ENCODE data around the gene TUSC2. TPM values are rescaled to one million over a fixed set of nuclear protein-coding genes. Genes with fewer than 3 reads are reported as not detected.

The TUSC2 gene
- polyA plus RNA-seq, 1 of the 3 experiments (the other 2 are of a cell fraction) = 58.7 TPM

- H3F3A ChIP-seq (replicated peaks; ENCODE audit: insufficient read depth) = peaks cover 3% of the 10 kb centered on the region
- H3K79me2 ChIP-seq (ENCODE audit: insufficient read depth) = peaks cover 20% of the 10 kb centered on the region
- H3K27ac ChIP-seq (ENCODE audit: low read depth in 2 of 2, low read length in 1 of 2) = no peak overlapping the region
- POLR2A ChIA-PET = no interaction called here
- no peak overlapping the region for H2AFZ ChIP-seq (ENCODE audit: low read depth)
- H3K9me2 ChIP-seq = no peaks in the 10 kb centered on the region
- H3K4me3 ChIP-seq (ENCODE audit: low read depth in 2 of 2, low read length in 1 of 2) = no peak overlapping the region
- WGBS (ENCODE audit: low lambda C conversion rate) = 88% methylated on average over 1 of the region's 1 CpG
- peaks cover 0 to 8% of the 10 kb centered on the region in 2 experiments; a peak in 1 of 4 replicates for H3K4me1 ChIP-seq (ENCODE audit: control insufficient read depth in 1 of 2, insufficient read depth in 2 of 2, low read depth in 1 of 2, low read length in 1 of 2)
- no peak overlapping the region for H3K9ac ChIP-seq
- peaks cover 3 to 29% of the 10 kb centered on the region in 2 experiments for H3K36me3 ChIP-seq (replicated peaks in 1 of 2; ENCODE audit: control insufficient read depth in 1 of 2, insufficient read depth in 2 of 2, low read length in 1 of 2)
- no peak overlapping the region for H3K4me2 ChIP-seq
- no peaks in the 10 kb centered on the region for H3K27me3 ChIP-seq (ENCODE audit: insufficient read depth)
- TF ChIP-seq NRF1 (IDR thresholded peaks at IDR 0.05; ENCODE audit: low read depth, low read length) (no peak), REST (IDR thresholded peaks at IDR 0.05; ENCODE audit: low read depth, low read length) (no peak), ELF1 (IDR thresholded peaks at IDR 0.05) (no peak), FOSL2 (IDR thresholded peaks at IDR 0.05; ENCODE audit: borderline replicate concordance, low read depth) (no peak), TAF1 (IDR thresholded peaks at IDR 0.05; ENCODE audit: borderline replicate concordance, low read depth, low read length) (no peak), EP300 (IDR thresholded peaks at IDR 0.05; ENCODE audit: borderline replicate concordance in 1 of 2, low read depth in 1 of 2, low read length in 1 of 2) (no peak), EZH2phosphoT487 (IDR thresholded peaks at IDR 0.05; ENCODE audit: borderline replicate concordance, low read depth) (no peak), JUND (IDR thresholded peaks at IDR 0.05) (no peak), TEAD4 (IDR thresholded peaks at IDR 0.05; ENCODE audit: borderline replicate concordance, insufficient read depth) (no peak), GABPA (IDR thresholded peaks at IDR 0.05; ENCODE audit: low read depth) (no peak), ZBTB33 (IDR thresholded peaks at IDR 0.05; ENCODE audit: borderline replicate concordance, low read depth) (no peak), SMC3 (IDR thresholded peaks at IDR 0.05; ENCODE audit: low read depth, low read length) (no peak), MEF2A (IDR thresholded peaks at IDR 0.05; ENCODE audit: borderline replicate concordance, low read depth) (no peak), PBX3 (IDR thresholded peaks at IDR 0.05) (no peak), RXRA (IDR thresholded peaks at IDR 0.05; ENCODE audit: borderline replicate concordance, low read depth) (no peak), GATA2 (CRISPR knock-in tag; IDR thresholded peaks at IDR 0.05) (no peak), RCOR1 (IDR thresholded peaks at IDR 0.05; ENCODE audit: low read length) (no peak), POLR2AphosphoS5 (IDR thresholded peaks at IDR 0.05; ENCODE audit: low read depth, low read length) (no peak), NFIC (IDR thresholded peaks at IDR 0.05; ENCODE audit: borderline replicate concordance) (no peak)
- CTCF ChIA-PET = interaction anchor here (0.8 to 2.6 kb wide), 5 partner anchors 12 to 40 kb away, joined by 3 to 11 read pairs (median 4); no protein-coding TSS in a partner anchor
- no peaks in the 10 kb centered on the region for H4K20me1 ChIP-seq (ENCODE audit: insufficient read depth)
- no peaks in the 10 kb centered on the region for H3K9me3 ChIP-seq
- no peak for DNase-seq
Observed at GRCh38 chr3:50287262-50287661, 40.8 kb downstream of the TUSC2 start.
